Measurements from ENCODE around the gene PAQR3.

PAQR3 gene

DNA sequence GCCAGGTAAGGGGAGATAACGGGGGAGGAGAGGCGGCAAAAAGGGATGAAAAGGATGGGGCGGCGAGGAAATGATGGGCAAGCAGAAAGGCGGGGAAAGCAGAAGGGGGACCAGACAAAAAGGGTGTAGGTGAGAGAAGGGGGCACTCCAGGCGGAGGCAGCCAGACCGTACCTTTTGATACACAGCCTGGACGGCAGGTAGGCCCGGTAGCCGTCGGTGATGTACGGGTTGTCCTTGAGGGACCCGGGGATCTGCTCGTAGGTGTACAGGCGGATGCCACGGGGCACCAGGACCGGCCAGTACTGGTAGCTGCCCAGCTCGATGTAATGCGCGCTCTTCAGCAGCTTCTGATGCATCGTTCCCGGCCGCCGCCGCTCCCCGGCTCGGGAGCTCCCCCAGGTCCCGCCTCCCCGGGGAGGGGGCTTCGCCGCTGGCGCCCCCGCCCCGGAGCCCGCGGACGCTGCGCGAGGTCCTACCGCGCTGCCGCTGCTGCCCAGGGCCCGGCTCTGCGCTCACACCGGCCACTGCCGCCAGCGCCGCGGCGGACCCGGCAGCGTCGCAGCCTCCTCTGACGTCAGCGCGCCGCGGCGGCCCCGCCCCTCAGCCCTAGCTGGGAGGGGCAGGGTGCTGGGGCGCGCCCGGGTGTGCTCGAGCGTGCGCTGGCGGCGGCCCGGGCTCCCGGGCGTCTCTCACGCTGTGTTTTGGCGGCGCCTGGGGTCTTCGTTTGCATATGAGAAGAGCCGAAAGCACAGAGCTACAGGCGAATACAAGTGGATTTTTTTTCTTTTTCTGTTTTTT lies at the start of gene PAQR3:
PAQR3 (minus strand) TSS at position 571 of the 799 bp plus-strand sequence; CDS start at position 357, 214 bp downstream.
- TF ChIP-seq, protein P1, sequence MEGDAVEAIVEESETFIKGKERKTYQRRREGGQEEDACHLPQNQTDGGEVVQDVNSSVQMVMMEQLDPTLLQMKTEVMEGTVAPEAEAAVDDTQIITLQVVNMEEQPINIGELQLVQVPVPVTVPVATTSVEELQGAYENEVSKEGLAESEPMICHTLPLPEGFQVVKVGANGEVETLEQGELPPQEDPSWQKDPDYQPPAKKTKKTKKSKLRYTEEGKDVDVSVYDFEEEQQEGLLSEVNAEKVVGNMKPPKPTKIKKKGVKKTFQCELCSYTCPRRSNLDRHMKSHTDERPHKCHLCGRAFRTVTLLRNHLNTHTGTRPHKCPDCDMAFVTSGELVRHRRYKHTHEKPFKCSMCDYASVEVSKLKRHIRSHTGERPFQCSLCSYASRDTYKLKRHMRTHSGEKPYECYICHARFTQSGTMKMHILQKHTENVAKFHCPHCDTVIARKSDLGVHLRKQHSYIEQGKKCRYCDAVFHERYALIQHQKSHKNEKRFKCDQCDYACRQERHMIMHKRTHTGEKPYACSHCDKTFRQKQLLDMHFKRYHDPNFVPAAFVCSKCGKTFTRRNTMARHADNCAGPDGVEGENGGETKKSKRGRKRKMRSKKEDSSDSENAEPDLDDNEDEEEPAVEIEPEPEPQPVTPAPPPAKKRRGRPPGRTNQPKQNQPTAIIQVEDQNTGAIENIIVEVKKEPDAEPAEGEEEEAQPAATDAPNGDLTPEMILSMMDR (IDR thresholded peaks at IDR 0.05; ENCODE audit: low read depth, low read length, missing control alignments), result no peak
- no peak for DNase-seq (ENCODE audit: extremely low read depth, low read depth)
- H3K4me3 ChIP-seq (replicated peaks; ENCODE audit: low read depth, low read length), result peak within 1 kb of the TSS; percentile 78

DNA sequence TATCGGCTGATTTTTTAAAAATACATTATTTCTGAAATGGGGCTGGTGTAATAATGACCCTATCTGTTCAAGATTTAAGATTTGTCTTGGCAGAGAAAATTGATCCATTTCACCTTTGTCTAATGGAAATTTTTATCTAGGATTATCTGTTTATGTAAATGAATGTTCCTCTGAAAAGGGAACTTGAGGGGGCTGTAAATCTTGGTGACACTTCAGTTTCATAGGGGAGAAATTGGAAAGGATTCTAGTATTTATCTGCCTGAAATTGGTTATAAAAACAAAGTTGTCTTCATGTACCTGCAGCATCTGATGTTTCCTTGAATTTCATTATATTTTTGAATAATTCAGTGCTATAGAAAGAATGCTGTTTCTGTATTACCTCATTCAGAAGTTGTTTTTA lies 48.4 kb upstream of the PAQR3 start:
- no peak for DNase-seq (ENCODE audit: extremely low read depth, low read depth)
- TF ChIP-seq, protein P1 (IDR thresholded peaks at IDR 0.05; ENCODE audit: low read depth, low read length, missing control alignments), result no peak
- no peak overlapping the region for H3K4me3 ChIP-seq (replicated peaks; ENCODE audit: low read depth, low read length)

DNA sequence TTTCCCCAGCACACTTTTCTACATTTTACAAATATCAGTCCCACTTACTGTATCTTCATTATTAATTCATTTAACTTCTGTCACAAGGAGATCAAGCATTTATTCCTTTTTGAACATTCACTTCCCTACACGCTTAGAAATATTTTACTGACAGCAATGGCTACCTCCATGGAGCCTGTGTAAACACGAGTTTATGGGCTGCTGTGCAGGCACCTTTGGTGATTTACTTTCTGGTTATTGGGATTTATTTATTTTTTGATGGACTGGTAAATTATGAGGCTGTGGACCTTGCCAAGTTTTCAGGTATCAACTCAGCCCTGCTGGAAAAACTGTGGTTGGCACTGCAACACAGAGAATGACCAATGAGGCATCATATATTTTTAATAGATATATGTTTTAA lies 45.4 kb upstream of the PAQR3 start:
- TF ChIP-seq, protein P1 (IDR thresholded peaks at IDR 0.05; ENCODE audit: low read depth, low read length, missing control alignments), result no peak
- no peak for DNase-seq (ENCODE audit: extremely low read depth, low read depth)
- H3K4me3 ChIP-seq (replicated peaks; ENCODE audit: low read depth, low read length), result no peak overlapping the region

- DNase-seq (ENCODE audit: extremely low read depth, low read depth), result no peak
- TF ChIP-seq, protein P1 (IDR thresholded peaks at IDR 0.05; ENCODE audit: low read depth, low read length, missing control alignments), result no peak
- no peak overlapping the region for H3K4me3 ChIP-seq (replicated peaks; ENCODE audit: low read depth, low read length)
Observed at GRCh38 chr4:78975865-78976264, 36.6 kb upstream of the PAQR3 start.

DNA sequence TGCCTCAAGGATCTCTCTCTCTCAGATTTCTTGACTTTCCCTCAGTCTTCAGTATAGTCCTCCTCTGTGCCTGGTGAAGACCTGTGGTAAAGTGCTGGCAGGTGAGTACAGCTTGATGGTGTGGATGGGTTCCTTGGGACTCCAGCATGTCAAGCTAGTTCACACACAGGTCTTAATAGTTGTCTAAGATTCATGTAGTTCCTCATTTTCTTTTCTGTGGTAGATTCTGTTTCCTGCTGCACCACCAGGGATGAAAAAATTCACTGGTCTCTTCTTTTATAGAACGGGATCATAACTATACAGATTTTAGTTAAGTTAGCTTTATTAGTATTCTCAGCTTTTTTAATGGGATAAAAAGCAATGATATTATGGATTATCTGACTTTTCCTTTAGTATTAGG lies 32.5 kb upstream of the PAQR3 start:
- no peak overlapping the region for H3K4me3 ChIP-seq (replicated peaks; ENCODE audit: low read depth, low read length)
- DNase-seq (ENCODE audit: extremely low read depth, low read depth), result no peak
- TF ChIP-seq, protein P1 (IDR thresholded peaks at IDR 0.05; ENCODE audit: low read depth, low read length, missing control alignments), result no peak

- TF ChIP-seq, protein P1 (IDR thresholded peaks at IDR 0.05; ENCODE audit: low read depth, low read length, missing control alignments), result no peak
- no peak for DNase-seq (ENCODE audit: extremely low read depth, low read depth)
- H3K4me3 ChIP-seq (replicated peaks; ENCODE audit: low read depth, low read length), result no peak overlapping the region
Observed at GRCh38 chr4:78971326-78971725, 32.1 kb upstream of the PAQR3 start.

All from HFF-Myc (cell line).